ENCODE data around the gene NKD1. TPM values are rescaled to one million over a fixed set of nuclear protein-coding genes. Genes with fewer than 3 reads are reported as not detected.

NKD1 gene
- total and polyA plus RNA-seq, 7 donors, result 0.04 to 0.45 (median 0.22) TPM

GRCh38 chr16:50627419-50627818 is 79.2 kb downstream of the NKD1 start:
- no peaks in the 10 kb centered on the region for H3K27me3 ChIP-seq (ENCODE audit: insufficient read depth in 3 of 3, low read length in 2 of 3)
- DNase-seq, result peak in 1 of 2 donors; percentile 38
- intact Hi-C loops (cut with DNase I), result no loop called here
- H3K4me3 ChIP-seq, result no peak overlapping the region
- 5 to 7% (median 5%) methylated on average over 10 of the region's 10 CpGs for WGBS, 3 donors
- H3K4me1 ChIP-seq, result peaks cover 6% of the 10 kb centered on the region
- no peaks in the 10 kb centered on the region for H3K36me3 ChIP-seq (ENCODE audit: insufficient read depth in 1 of 2, low read depth in 1 of 2)
- H3K9me3 ChIP-seq, result no peaks in the 10 kb centered on the region
- H3K27ac ChIP-seq, result no peak overlapping the region
- peak; percentile 63 to 74 (median 71) for ATAC-seq
- peak; percentile 26 for TF ChIP-seq CTCF (IDR thresholded peaks at IDR 0.05)

- intact Hi-C loops (cut with DNase I), result no loop called here
These were observed 80.1 kb downstream of the NKD1 start for GRCh38 chr16:50628156-50628802.

GRCh38 chr16:50629334-50629733 is 81.1 kb downstream of the NKD1 start:
- H3K27me3 ChIP-seq (ENCODE audit: insufficient read depth in 3 of 3, low read length in 2 of 3), result no peaks in the 10 kb centered on the region
- WGBS, 3 donors, result 90 to 93% (median 91%) methylated on average over 4 of the region's 4 CpGs
- DNase-seq (no peak), ATAC-seq (no peak)
- no peak for TF ChIP-seq CTCF (IDR thresholded peaks at IDR 0.05)
- H3K4me1 ChIP-seq, result peaks cover 6% of the 10 kb centered on the region
- intact Hi-C loops (cut with DNase I), result no loop called here
- H3K9me3 ChIP-seq, result no peaks in the 10 kb centered on the region
- H3K27ac ChIP-seq, result no peak overlapping the region
- no peaks in the 10 kb centered on the region for H3K36me3 ChIP-seq (ENCODE audit: insufficient read depth in 1 of 2, low read depth in 1 of 2)
- no peak overlapping the region for H3K4me3 ChIP-seq

More at GRCh38 chr16:50628156-50628802, 80.1 kb downstream of the NKD1 start:
- WGBS, 3 donors, result 93 to 97% (median 95%) methylated on average over 9 of the region's 9 CpGs
- no peak for TF ChIP-seq CTCF (IDR thresholded peaks at IDR 0.05)
- Histone ChIP-seq H3K4me3 (no peak overlapping the region), H3K36me3 (ENCODE audit: insufficient read depth in 1 of 2, low read depth in 1 of 2) (no peaks in the 10 kb centered on the region), H3K4me1 (peaks cover 6% of the 10 kb centered on the region), H3K27ac (no peak overlapping the region), H3K9me3 (no peaks in the 10 kb centered on the region), H3K27me3 (ENCODE audit: insufficient read depth in 3 of 3, low read length in 2 of 3) (no peaks in the 10 kb centered on the region)
- ATAC-seq (no peak), DNase-seq (no peak)

- no peak for DNase-seq
These were observed 82.3 kb downstream of the NKD1 start for GRCh38 chr16:50630394-50631020.

More at GRCh38 chr16:50630394-50631020, 82.3 kb downstream of the NKD1 start:
- peaks cover 6% of the 10 kb centered on the region for H3K4me1 ChIP-seq
- H3K36me3 ChIP-seq (ENCODE audit: insufficient read depth in 1 of 2, low read depth in 1 of 2), result no peaks in the 10 kb centered on the region
- H3K4me3 ChIP-seq, result no peak overlapping the region
- ATAC-seq, result no peak
- 91 to 95% (median 93%) methylated on average over 11 of the region's 11 CpGs for WGBS, 3 donors
- H3K27me3 ChIP-seq (ENCODE audit: insufficient read depth in 3 of 3, low read length in 2 of 3), result no peaks in the 10 kb centered on the region
- H3K9me3 ChIP-seq, result no peaks in the 10 kb centered on the region
- no peak overlapping the region for H3K27ac ChIP-seq
- intact Hi-C loops (cut with DNase I), result no loop called here
- TF ChIP-seq CTCF (IDR thresholded peaks at IDR 0.05), result no peak
